Body of pancreas (tissue), 4 donors: ENCODE data around the gene TMBIM1.

Experiments
- POLR2A ChIP-seq, 3 donors: fragments of 450-650 bp; IDR thresholded peaks; one replicate each; pipeline ENCODE4 v1.6.1; 2016; ENCODE audit warnings: antibody characterized with exemption in 3 of 3, mild to moderate bottlenecking in 2 of 3
- TF ChIP-seq, protein P1 (sequence below), 7 experiments: fragments of 450-650 bp in 4 of 7; fragments of 200-600 bp in 3 of 7; sonication (generic) in 3 of 7; IDR thresholded peaks; one replicate each; pipeline ENCODE4 v1.5.1; 2016 to 2019; ENCODE audit warnings: antibody characterized with exemption in 7 of 7

DNA sequence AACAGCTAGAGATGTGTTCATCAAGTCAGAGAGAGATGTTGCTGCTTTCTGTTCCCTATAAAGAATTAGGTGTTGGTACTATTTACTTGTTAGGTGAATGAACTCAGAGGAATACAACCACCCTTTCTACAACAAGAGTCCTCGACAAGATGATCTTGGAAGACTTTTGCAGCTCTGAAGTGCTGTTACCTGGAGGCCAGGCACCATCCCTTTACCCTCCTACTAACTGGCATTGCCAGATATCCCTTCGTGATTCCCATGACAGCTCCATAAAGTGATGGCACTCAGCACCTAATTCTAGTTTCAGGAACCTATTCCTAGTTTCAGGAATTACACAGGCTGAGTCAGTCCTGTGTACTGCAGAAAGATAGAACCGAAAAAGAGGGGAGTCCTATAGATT is 65.4 kb downstream of the TMBIM1 start:
- TF ChIP-seq POLR2A (IDR thresholded peaks at IDR 0.05): no peak
- TF ChIP-seq, protein P1, sequence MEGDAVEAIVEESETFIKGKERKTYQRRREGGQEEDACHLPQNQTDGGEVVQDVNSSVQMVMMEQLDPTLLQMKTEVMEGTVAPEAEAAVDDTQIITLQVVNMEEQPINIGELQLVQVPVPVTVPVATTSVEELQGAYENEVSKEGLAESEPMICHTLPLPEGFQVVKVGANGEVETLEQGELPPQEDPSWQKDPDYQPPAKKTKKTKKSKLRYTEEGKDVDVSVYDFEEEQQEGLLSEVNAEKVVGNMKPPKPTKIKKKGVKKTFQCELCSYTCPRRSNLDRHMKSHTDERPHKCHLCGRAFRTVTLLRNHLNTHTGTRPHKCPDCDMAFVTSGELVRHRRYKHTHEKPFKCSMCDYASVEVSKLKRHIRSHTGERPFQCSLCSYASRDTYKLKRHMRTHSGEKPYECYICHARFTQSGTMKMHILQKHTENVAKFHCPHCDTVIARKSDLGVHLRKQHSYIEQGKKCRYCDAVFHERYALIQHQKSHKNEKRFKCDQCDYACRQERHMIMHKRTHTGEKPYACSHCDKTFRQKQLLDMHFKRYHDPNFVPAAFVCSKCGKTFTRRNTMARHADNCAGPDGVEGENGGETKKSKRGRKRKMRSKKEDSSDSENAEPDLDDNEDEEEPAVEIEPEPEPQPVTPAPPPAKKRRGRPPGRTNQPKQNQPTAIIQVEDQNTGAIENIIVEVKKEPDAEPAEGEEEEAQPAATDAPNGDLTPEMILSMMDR (IDR thresholded peaks at IDR 0.05): no peak
